ENCODE measurements around the gene ATF6B. TPM values are rescaled to one million over a fixed set of nuclear protein-coding genes. Genes with fewer than 3 reads are reported as not detected.
A peak's percentile ranks its signal among the peaks of the same experiment; 100 is the strongest.

Gene ATF6B
- total and polyA plus RNA-seq, 2 of the 13 experiments (the other 11 are each of a cell fraction or from before 2014, with no cell fraction given): 18.1 to 44.0 TPM

DNA sequence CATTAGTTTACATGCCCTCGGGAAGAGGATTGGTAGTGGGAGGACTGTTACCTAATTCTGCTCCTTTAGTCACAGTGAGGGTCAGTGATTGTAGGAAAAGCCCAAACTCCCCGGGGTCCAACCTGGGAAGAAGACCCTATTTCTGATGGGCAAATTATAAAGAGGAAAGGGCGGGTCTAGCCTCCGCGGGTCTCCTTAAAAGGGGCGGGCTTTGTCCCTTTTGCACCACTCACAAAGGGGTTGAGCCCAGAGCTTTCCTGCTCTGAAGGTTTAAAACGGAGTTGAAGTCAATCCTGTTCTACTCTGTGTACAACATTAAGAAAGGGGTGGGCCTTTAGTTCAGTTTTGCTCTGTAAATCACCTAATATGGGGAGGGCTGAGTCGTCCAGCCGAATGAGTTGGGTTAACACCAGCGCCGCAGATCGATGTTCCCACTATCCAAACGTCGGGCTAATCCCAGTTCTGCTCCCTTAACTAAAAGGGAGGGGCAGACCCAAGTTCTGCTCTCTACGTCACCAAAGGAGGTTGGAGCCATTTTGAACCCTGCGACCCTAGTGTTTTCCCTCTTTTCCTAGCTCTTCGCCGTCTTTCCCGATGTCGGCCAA, 49.2 kb upstream of the ATF6B start (continued):
- TF ChIP-seq ZZZ3 (CRISPR knock-in tag; IDR thresholded peaks at IDR 0.05; ENCODE audit: borderline replicate concordance): no peak
- no peak for TF ChIP-seq MEF2D (CRISPR knock-in tag; IDR thresholded peaks at IDR 0.05)
- peak; percentile 68; the same call in 1 of the 2 replicates for TF ChIP-seq ZNF772 (CRISPR knock-in tag; IDR thresholded peaks at IDR 0.05)
- TF ChIP-seq CAMTA2 (CRISPR knock-in tag; IDR thresholded peaks at IDR 0.05; ENCODE audit: borderline replicate concordance): no peak
- no peak for TF ChIP-seq RBAK (CRISPR knock-in tag; IDR thresholded peaks at IDR 0.05)
- TF ChIP-seq KDM2A (CRISPR knock-in tag; IDR thresholded peaks at IDR 0.05; ENCODE audit: borderline replicate concordance, low read depth): peak; percentile 24; the same call in 1 of the 2 replicates
- TF ChIP-seq, protein P1, sequence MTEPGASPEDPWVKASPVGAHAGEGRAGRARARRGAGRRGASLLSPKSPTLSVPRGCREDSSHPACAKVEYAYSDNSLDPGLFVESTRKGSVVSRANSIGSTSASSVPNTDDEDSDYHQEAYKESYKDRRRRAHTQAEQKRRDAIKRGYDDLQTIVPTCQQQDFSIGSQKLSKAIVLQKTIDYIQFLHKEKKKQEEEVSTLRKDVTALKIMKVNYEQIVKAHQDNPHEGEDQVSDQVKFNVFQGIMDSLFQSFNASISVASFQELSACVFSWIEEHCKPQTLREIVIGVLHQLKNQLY (CRISPR knock-in tag; IDR thresholded peaks at IDR 0.05): 0 out of 2 replicates have a peak, but pooled peaks have one; percentile 5
- TF ChIP-seq, protein P2, sequence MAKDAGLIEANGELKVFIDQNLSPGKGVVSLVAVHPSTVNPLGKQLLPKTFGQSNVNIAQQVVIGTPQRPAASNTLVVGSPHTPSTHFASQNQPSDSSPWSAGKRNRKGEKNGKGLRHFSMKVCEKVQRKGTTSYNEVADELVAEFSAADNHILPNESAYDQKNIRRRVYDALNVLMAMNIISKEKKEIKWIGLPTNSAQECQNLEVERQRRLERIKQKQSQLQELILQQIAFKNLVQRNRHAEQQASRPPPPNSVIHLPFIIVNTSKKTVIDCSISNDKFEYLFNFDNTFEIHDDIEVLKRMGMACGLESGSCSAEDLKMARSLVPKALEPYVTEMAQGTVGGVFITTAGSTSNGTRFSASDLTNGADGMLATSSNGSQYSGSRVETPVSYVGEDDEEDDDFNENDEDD (CRISPR knock-in tag; IDR thresholded peaks at IDR 0.05; ENCODE audit: borderline replicate concordance): peak; percentile 73; the same call in 1 of the 2 replicates
- no peak for TF ChIP-seq ZBTB21 (CRISPR knock-in tag; IDR thresholded peaks at IDR 0.05)
- TF ChIP-seq, protein P3, sequence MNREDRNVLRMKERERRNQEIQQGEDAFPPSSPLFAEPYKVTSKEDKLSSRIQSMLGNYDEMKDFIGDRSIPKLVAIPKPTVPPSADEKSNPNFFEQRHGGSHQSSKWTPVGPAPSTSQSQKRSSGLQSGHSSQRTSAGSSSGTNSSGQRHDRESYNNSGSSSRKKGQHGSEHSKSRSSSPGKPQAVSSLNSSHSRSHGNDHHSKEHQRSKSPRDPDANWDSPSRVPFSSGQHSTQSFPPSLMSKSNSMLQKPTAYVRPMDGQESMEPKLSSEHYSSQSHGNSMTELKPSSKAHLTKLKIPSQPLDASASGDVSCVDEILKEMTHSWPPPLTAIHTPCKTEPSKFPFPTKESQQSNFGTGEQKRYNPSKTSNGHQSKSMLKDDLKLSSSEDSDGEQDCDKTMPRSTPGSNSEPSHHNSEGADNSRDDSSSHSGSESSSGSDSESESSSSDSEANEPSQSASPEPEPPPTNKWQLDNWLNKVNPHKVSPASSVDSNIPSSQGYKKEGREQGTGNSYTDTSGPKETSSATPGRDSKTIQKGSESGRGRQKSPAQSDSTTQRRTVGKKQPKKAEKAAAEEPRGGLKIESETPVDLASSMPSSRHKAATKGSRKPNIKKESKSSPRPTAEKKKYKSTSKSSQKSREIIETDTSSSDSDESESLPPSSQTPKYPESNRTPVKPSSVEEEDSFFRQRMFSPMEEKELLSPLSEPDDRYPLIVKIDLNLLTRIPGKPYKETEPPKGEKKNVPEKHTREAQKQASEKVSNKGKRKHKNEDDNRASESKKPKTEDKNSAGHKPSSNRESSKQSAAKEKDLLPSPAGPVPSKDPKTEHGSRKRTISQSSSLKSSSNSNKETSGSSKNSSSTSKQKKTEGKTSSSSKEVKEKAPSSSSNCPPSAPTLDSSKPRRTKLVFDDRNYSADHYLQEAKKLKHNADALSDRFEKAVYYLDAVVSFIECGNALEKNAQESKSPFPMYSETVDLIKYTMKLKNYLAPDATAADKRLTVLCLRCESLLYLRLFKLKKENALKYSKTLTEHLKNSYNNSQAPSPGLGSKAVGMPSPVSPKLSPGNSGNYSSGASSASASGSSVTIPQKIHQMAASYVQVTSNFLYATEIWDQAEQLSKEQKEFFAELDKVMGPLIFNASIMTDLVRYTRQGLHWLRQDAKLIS (CRISPR knock-in tag; IDR thresholded peaks at IDR 0.05): no peak
- TF ChIP-seq, protein P4, sequence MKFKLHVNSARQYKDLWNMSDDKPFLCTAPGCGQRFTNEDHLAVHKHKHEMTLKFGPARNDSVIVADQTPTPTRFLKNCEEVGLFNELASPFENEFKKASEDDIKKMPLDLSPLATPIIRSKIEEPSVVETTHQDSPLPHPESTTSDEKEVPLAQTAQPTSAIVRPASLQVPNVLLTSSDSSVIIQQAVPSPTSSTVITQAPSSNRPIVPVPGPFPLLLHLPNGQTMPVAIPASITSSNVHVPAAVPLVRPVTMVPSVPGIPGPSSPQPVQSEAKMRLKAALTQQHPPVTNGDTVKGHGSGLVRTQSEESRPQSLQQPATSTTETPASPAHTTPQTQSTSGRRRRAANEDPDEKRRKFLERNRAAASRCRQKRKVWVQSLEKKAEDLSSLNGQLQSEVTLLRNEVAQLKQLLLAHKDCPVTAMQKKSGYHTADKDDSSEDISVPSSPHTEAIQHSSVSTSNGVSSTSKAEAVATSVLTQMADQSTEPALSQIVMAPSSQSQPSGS (CRISPR knock-in tag; IDR thresholded peaks at IDR 0.05): no peak
- TF ChIP-seq KDM6A (CRISPR knock-in tag; IDR thresholded peaks at IDR 0.05; ENCODE audit: low read depth): no peak
- TF ChIP-seq ZFP41 (CRISPR knock-in tag; IDR thresholded peaks at IDR 0.05; ENCODE audit: borderline replicate concordance): no peak
- no peak for TF ChIP-seq MEIS2 (CRISPR knock-in tag; IDR thresholded peaks at IDR 0.05)
- TF ChIP-seq FOXM1 (CRISPR knock-in tag; IDR thresholded peaks at IDR 0.05): no peak
- no peak for TF ChIP-seq EZH2 (conservative IDR thresholded peaks at IDR 0.05; ENCODE audit: low read depth, low read length)
- TF ChIP-seq DNMT3B (CRISPR knock-in tag; conservative IDR thresholded peaks at IDR 0.05): no peak
- TF ChIP-seq ZMAT3 (CRISPR knock-in tag; conservative IDR thresholded peaks at IDR 0.05): no peak; the same call in 1 of the 2 replicates
- no peak for TF ChIP-seq PLRG1 (conservative IDR thresholded peaks at IDR 0.05)
- TF ChIP-seq, protein P5, sequence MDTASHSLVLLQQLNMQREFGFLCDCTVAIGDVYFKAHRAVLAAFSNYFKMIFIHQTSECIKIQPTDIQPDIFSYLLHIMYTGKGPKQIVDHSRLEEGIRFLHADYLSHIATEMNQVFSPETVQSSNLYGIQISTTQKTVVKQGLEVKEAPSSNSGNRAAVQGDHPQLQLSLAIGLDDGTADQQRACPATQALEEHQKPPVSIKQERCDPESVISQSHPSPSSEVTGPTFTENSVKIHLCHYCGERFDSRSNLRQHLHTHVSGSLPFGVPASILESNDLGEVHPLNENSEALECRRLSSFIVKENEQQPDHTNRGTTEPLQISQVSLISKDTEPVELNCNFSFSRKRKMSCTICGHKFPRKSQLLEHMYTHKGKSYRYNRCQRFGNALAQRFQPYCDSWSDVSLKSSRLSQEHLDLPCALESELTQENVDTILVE (CRISPR knock-in tag; IDR thresholded peaks at IDR 0.05): 0 out of 2 replicates have a peak, but pooled peaks have one; percentile 21
- TF ChIP-seq POLR2AphosphoS5 (IDR thresholded peaks at IDR 0.05; ENCODE audit: low read depth, low read length): peak; percentile 35; the same call in 1 of the 2 replicates
- no peak for TF ChIP-seq FOXK1 (CRISPR knock-in tag; IDR thresholded peaks at IDR 0.05; ENCODE audit: borderline replicate concordance, low read depth)
- TF ChIP-seq, protein P6, sequence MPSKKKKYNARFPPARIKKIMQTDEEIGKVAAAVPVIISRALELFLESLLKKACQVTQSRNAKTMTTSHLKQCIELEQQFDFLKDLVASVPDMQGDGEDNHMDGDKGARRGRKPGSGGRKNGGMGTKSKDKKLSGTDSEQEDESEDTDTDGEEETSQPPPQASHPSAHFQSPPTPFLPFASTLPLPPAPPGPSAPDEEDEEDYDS (CRISPR knock-in tag; IDR thresholded peaks at IDR 0.05): peak; percentile 66

Measured in HepG2 (cell line).